Endothelial cell of umbilical vein (primary cell): Measurements from ENCODE around the gene TLX3. TPM values are rescaled to one million over a fixed set of nuclear protein-coding genes. Genes with fewer than 3 reads are reported as not detected.

Source experiments
- BruUV-seq: library from RNA; stranded (reverse); fragments of 400-500 nt; replicated peaks from 2 replicates; lab custom pipeline; 2021; lab: Mats Ljungman, UMichigan
- CTCF ChIA-PET: fragments of 300-600, 350-600 bp; sonication (Branson Sonifier 250); formaldehyde crosslinking; loops from one replicate; lab custom pipeline; 2021; ENCODE audit warnings: antibody characterized with exemption, inconsistent platforms; lab: Charles Lee
- POLR2A ChIA-PET: fragments of 300-600, 350-600 bp; sonication (Branson Sonifier 250); formaldehyde crosslinking; loops from one replicate; lab custom pipeline; 2021; ENCODE audit warnings: antibody characterized with exemption, inconsistent platforms; lab: Charles Lee
- DNase-seq: peaks from one replicate; pipeline ENCODE4 v3.0.0-alpha.2; 2011; ENCODE audit warnings: low read depth, low spot score
- FAIRE-seq: peaks from 2 replicates; lab custom pipeline; 2011; peaks lifted over from hg19 to GRCh38; lab: Jason Lieb, UNC
- H2AFZ ChIP-seq: 2 replicates; pipeline ENCODE4 v1.6.0; 2012; ENCODE audit warnings: low read depth, low read length, control low read depth, inconsistent platforms
- H3K27ac ChIP-seq: 2 replicates; pipeline ENCODE4 v1.5.1; 2011; ENCODE audit warnings: low read depth, mild to moderate bottlenecking, control low read depth, low read length, moderate library complexity; ENCODE audit not compliant: insufficient read depth
- H3K27me3 ChIP-seq, 2 experiments: 2 replicates each; pipeline versions ENCODE4 v1.6.0 to v1.6.1; 2011; ENCODE audit warnings: low read length in 2 of 2, mixed read lengths in 1 of 2; ENCODE audit not compliant: control insufficient read depth in 2 of 2, insufficient read depth in 2 of 2
- H3K36me3 ChIP-seq, 2 experiments: 2 replicates in 1 of 2; 3 replicates in 1 of 2; pipeline ENCODE4 v1.5.1; 2011; ENCODE audit warnings: low read length in 2 of 2, mild to moderate bottlenecking in 1 of 2, moderate library complexity in 1 of 2; ENCODE audit not compliant: control insufficient read depth in 2 of 2, insufficient read depth in 2 of 2; ENCODE audit errors: extremely low read depth in 1 of 2
- H3K4me1 ChIP-seq: 3 replicates; pipeline ENCODE4 v1.5.1; 2011; ENCODE audit warnings: mild to moderate bottlenecking, low read length; ENCODE audit not compliant: control insufficient read depth, insufficient read depth; ENCODE audit errors: extremely low read depth
- H3K4me2 ChIP-seq: 2 replicates; pipeline ENCODE4 v1.6.1; 2011; ENCODE audit warnings: low read length, control low read depth, mixed read lengths; ENCODE audit not compliant: insufficient read depth
- H3K4me3 ChIP-seq, 3 experiments: fragments of 200-600 bp in 1 of 3; sonication (generic), shearing (Covaris generic) in 1 of 3; replicated peaks in 1 of 3; 2 replicates each; pipeline ENCODE4 v1.5.1; 2011 to 2016; ENCODE audit warnings: control low read depth in 3 of 3, low read length in 3 of 3, mild to moderate bottlenecking in 2 of 3, inconsistent platforms in 1 of 3, low read depth in 1 of 3, moderate library complexity in 1 of 3; ENCODE audit not compliant: insufficient read depth in 1 of 3
- H3K79me2 ChIP-seq: 2 replicates; pipeline ENCODE4 v1.6.0; 2012; ENCODE audit warnings: low read length, inconsistent platforms; ENCODE audit not compliant: control insufficient read depth, insufficient read depth
- H3K9ac ChIP-seq: replicated peaks from 2 replicates; pipeline ENCODE3; 2011; ENCODE audit warnings: low read length, control low read depth; ENCODE audit not compliant: insufficient read depth; ENCODE audit errors: extremely low read depth
- H3K9me1 ChIP-seq: replicated peaks from 3 replicates; pipeline ENCODE4 v1.6.0; 2011; ENCODE audit warnings: mild to moderate bottlenecking, low read length; ENCODE audit not compliant: control insufficient read depth, insufficient read depth; ENCODE audit errors: extremely low read depth
- H3K9me3 ChIP-seq: replicated peaks from 2 replicates; pipeline ENCODE4 v1.5.1; 2012; ENCODE audit warnings: low read length, inconsistent platforms; ENCODE audit not compliant: control insufficient read depth, insufficient read depth
- H4K20me1 ChIP-seq: replicated peaks from 2 replicates; pipeline ENCODE3; 2011; ENCODE audit warnings: mild to moderate bottlenecking, low read length; ENCODE audit not compliant: control insufficient read depth, insufficient read depth; ENCODE audit errors: extremely low read depth
- EZH2 ChIP-seq: IDR thresholded peaks from 2 replicates; pipeline ENCODE4 v1.6.1; 2012; ENCODE audit warnings: borderline replicate concordance, low read depth, mild to moderate bottlenecking, moderate library complexity, low read length, inconsistent platforms; ENCODE audit not compliant: severe bottlenecking
- FOS ChIP-seq: IDR thresholded peaks from 2 replicates; pipeline ENCODE4 v1.6.1; 2011; ENCODE audit warnings: mild to moderate bottlenecking, low read length, moderate library complexity, borderline replicate concordance; ENCODE audit not compliant: insufficient read depth
- GATA2 ChIP-seq: IDR thresholded peaks from 2 replicates; pipeline ENCODE4 v1.7.0; 2011; ENCODE audit warnings: low read depth, mild to moderate bottlenecking, moderate library complexity, mixed read lengths, low read length; ENCODE audit not compliant: insufficient read length, insufficient read depth
- JUN ChIP-seq: IDR thresholded peaks from 2 replicates; pipeline ENCODE4 v1.6.1; 2011; ENCODE audit warnings: borderline replicate concordance, low read depth; ENCODE audit not compliant: insufficient read length, insufficient read depth
- MYC ChIP-seq: IDR thresholded peaks from one replicate; pipeline ENCODE4 v1.6.1; 2011; ENCODE audit warnings: mild to moderate bottlenecking, low read depth, low read length
- POLR2A ChIP-seq: IDR thresholded peaks from 2 replicates; pipeline ENCODE4 v1.6.1; 2012; ENCODE audit warnings: low read depth, mild to moderate bottlenecking, control low read depth, low read length
- POLR2AphosphoS5 ChIP-seq: IDR thresholded peaks from 2 replicates; pipeline ENCODE4 v1.6.1; 2012; ENCODE audit warnings: low read depth, mild to moderate bottlenecking, control low read depth, low read length, moderate library complexity; ENCODE audit not compliant: insufficient read depth
- dilution Hi-C: fragments of 300-500 bp; cut with MboI; formaldehyde crosslinking; loops from one replicate; pipeline ENCODE4 v1.15.0; 2019; ENCODE audit warnings: low sequenced_read_pairs; ENCODE audit not compliant: extremely low pct_ligation_motif_present
- intact Hi-C: fragments of 100-400 bp; cut with micrococcal nuclease; formaldehyde crosslinking; loops from one replicate; pipeline ENCODE4 v1.10.0; 2022
- polyA plus RNA-seq, 4 experiments: library from polyadenylated mRNA; depleted of rRNA in 3 of 4; stranded (reverse) in 3 of 4; unstranded in 1 of 4; fragments of >200 nt; gene quantifications; 2 replicates each; pipeline versions ENCODE4 v1.2.1 to v1.2.3, GENCODE V29; 2011 to 2012; ENCODE audit warnings: missing spikeins in 1 of 4
- total RNA-seq: library from RNA; stranded (reverse); gene quantifications from 2 replicates; pipeline ENCODE4 v1.2.3, GENCODE V29; 2021
- TF ChIP-seq, protein P1 (sequence below): IDR thresholded peaks from 2 replicates; pipeline ENCODE4 v1.6.1; 2011; ENCODE audit not compliant: insufficient read depth, insufficient read length
- TF ChIP-seq, protein P2 (sequence below), 2 donors: IDR thresholded peaks; 1 replicate in 1 of 2; 2 replicates in 1 of 2; pipeline ENCODE4 v1.5.1; 2011; ENCODE audit warnings: low read length in 2 of 2, mild to moderate bottlenecking in 2 of 2, moderate library complexity in 2 of 2, control low read depth in 1 of 2, inconsistent platforms in 1 of 2, low read depth in 1 of 2; ENCODE audit not compliant: insufficient read depth in 1 of 2; ENCODE audit errors: extremely low read depth in 1 of 2

The TLX3 gene
- total and polyA plus RNA-seq, 2 donors (not counting 3 experiments of a cell fraction or from before 2014, with no cell fraction given), result not detected

DNA sequence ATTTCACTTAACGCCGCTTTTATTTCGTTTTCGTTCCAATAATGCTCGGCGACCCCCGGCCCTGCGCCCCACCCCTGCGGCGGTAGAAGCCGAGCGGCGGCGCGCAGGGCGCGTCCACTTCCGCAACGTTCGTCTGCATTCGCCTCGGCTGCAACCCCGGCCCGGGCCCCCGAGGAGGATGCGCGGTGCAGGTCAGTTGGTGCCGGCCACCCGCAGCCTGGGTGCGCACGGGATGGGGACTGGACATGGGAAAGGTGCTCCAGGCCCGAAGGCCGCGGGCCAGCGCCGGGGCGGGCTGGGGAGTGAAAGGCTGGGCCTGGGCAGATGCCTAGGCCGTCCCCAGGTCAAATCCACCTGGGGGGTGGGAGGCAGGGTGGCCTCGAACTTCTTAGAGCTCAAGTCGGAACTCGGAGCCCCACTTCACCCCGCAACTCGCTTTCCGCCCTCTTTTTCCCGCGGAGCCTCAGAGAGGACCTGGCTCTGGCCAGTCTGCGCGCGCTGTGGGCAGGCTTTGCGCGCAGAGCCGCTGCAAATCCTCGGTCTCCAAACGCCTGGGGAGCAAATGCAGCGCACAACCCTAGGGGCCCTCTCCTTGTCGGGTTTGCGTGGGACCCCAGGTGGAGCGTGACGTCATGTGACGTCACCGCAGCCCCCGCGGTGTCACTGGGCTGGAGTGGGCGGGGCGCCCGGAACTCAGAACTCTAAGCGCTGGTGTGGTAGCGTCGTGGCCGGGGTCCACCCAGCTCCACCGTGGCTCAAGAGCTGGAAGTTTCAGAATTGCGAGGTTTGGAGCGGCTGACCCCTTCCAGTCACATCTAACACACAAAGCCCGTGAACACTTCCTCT lies 3.3 kb downstream of the TLX3 start:
- no peaks in the 10 kb centered on the region for H3K36me3 ChIP-seq
- POLR2A ChIA-PET, result no interaction called here
- H4K20me1 ChIP-seq, result no peaks in the 10 kb centered on the region
- peaks cover 2% of the 10 kb centered on the region for H3K4me1 ChIP-seq
- no peak overlapping the region for H2AFZ ChIP-seq
- H3K9me1 ChIP-seq, result no peaks in the 10 kb centered on the region
- H3K4me2 ChIP-seq, result no peak overlapping the region
- intact Hi-C loops (loop anchor here (10.0 kb wide), 1 partner anchor 448 kb away; the partner anchor contains the start of gene RANBP17), dilution Hi-C loops (no loop called here)
- H3K79me2 ChIP-seq, result no peaks in the 10 kb centered on the region
- TF ChIP-seq GATA2 (no peak), JUN (no peak), POLR2A (no peak), MYC (no peak), FOS (no peak), POLR2AphosphoS5 (no peak), EZH2 (no peak)
- TF ChIP-seq, protein P1, sequence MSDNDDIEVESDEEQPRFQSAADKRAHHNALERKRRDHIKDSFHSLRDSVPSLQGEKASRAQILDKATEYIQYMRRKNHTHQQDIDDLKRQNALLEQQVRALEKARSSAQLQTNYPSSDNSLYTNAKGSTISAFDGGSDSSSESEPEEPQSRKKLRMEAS, result no peak
- TF ChIP-seq, protein P2, sequence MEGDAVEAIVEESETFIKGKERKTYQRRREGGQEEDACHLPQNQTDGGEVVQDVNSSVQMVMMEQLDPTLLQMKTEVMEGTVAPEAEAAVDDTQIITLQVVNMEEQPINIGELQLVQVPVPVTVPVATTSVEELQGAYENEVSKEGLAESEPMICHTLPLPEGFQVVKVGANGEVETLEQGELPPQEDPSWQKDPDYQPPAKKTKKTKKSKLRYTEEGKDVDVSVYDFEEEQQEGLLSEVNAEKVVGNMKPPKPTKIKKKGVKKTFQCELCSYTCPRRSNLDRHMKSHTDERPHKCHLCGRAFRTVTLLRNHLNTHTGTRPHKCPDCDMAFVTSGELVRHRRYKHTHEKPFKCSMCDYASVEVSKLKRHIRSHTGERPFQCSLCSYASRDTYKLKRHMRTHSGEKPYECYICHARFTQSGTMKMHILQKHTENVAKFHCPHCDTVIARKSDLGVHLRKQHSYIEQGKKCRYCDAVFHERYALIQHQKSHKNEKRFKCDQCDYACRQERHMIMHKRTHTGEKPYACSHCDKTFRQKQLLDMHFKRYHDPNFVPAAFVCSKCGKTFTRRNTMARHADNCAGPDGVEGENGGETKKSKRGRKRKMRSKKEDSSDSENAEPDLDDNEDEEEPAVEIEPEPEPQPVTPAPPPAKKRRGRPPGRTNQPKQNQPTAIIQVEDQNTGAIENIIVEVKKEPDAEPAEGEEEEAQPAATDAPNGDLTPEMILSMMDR (IDR thresholded peaks at IDR 0.05; ENCODE audit: extremely low read depth in 1 of 2, insufficient read depth in 1 of 2, low read depth in 1 of 2, low read length in 2 of 2), result no peak
- H3K27ac ChIP-seq, result no peak overlapping the region
- BruUV-seq, result no TSS peak
- no peak overlapping the region for H3K9ac ChIP-seq
- no peak for FAIRE-seq
- DNase-seq, result no peak
- H3K27me3 ChIP-seq, result peaks cover 84 to 98% of the 10 kb centered on the region in 2 experiments
- no peak overlapping the region for H3K4me3 ChIP-seq
- H3K9me3 ChIP-seq, result no peaks in the 10 kb centered on the region
- CTCF ChIA-PET, result no interaction called here
